Smooth muscle cell (in vitro differentiated cells): ENCODE results near the gene SYNPO2. TPM values are rescaled to one million over a fixed set of nuclear protein-coding genes. Genes with fewer than 3 reads are reported as not detected.
A peak's percentile ranks its signal among the peaks of the same experiment; 100 is the strongest.

Source experiments
- DNase-seq: peaks from one replicate; lab custom pipeline; 2025; ENCODE audit not compliant: unreplicated experiment; lab: John Stamatoyannopoulos, UW
- H2AFZ ChIP-seq: fragments of 200-600 bp; sonication (generic); 2 replicates; pipeline ENCODE4 v1.6.0; 2016; ENCODE audit warnings: antibody characterized with exemption, low read depth, mild to moderate bottlenecking
- H3F3A ChIP-seq: fragments of 200-600 bp; sonication (generic); 2 replicates; pipeline ENCODE4 v1.6.0; 2017; ENCODE audit warnings: antibody characterized with exemption, low read depth
- H3K27ac ChIP-seq: fragments of 200-600 bp; sonication (generic); 2 replicates; pipeline ENCODE4 v1.5.1; 2016; ENCODE audit warnings: low read depth, mild to moderate bottlenecking
- H3K27me3 ChIP-seq: fragments of 200-600 bp; sonication (generic); 2 replicates; pipeline ENCODE4 v1.6.1; 2016; ENCODE audit warnings: low read depth, mild to moderate bottlenecking
- H3K36me3 ChIP-seq: fragments of 200-600 bp; sonication (generic); 2 replicates; pipeline ENCODE4 v1.5.1; 2016; ENCODE audit warnings: low read depth
- H3K4me1 ChIP-seq: fragments of 200-600 bp; sonication (generic); 2 replicates; pipeline ENCODE4 v1.5.1; 2016; ENCODE audit warnings: low read depth
- H3K4me2 ChIP-seq: fragments of 200-600 bp; sonication (generic); 2 replicates; pipeline ENCODE4 v1.6.0; 2016; ENCODE audit warnings: mild to moderate bottlenecking
- H3K4me3 ChIP-seq: fragments of 200-600 bp; sonication (generic); 2 replicates; pipeline ENCODE4 v1.5.1; 2016; ENCODE audit warnings: mild to moderate bottlenecking
- H3K79me2 ChIP-seq: fragments of 200-600 bp; sonication (generic); 2 replicates; pipeline ENCODE4 v1.6.0; 2016; ENCODE audit warnings: low read depth, mild to moderate bottlenecking
- H3K9ac ChIP-seq: fragments of 200-600 bp; sonication (generic); 2 replicates; pipeline ENCODE4 v1.6.0; 2016; ENCODE audit warnings: low read depth
- H3K9me3 ChIP-seq: fragments of 200-600 bp; sonication (generic); replicated peaks from 2 replicates; pipeline ENCODE4 v1.5.1; 2016; ENCODE audit warnings: low read depth
- H4K20me1 ChIP-seq: fragments of 200-600 bp; sonication (generic); 2 replicates; pipeline ENCODE4 v1.6.0; 2016; ENCODE audit warnings: low read depth
- WGBS: methylation state at CpG from one replicate; pipeline ENCODE4 v1.1.7; 2016; ENCODE audit warnings: low lambda C conversion rate; 5-methylcytosine and 5-hydroxymethylcytosine counted together
- polyA plus RNA-seq: library from polyadenylated mRNA; unstranded; fragments of >200 nt; fragmentation: Nextera tagmentation; extraction: Ambion mirVana; gene quantifications from 2 replicates; pipeline ENCODE4 v1.2.1, GENCODE V29; 2016
- total RNA-seq: library from RNA; depleted of rRNA; stranded (reverse); fragments of >200 nt; gene quantifications from 2 replicates; pipeline ENCODE4 v1.2.3, GENCODE V29; 2014
- TF ChIP-seq, protein P1 (sequence below): fragments of 200-600 bp; sonication (generic); IDR thresholded peaks from 2 replicates; pipeline ENCODE4 v1.5.1; 2017; ENCODE audit warnings: borderline replicate concordance, mild to moderate bottlenecking, antibody characterized with exemption; ENCODE audit not compliant: insufficient read depth, poor library complexity, severe bottlenecking

Gene SYNPO2
- total and polyA plus RNA-seq, 2 experiments from 2014 or later = 0.08 to 4.5 TPM

GRCh38 chr4:118953276-118953675 is 64.6 kb downstream of the SYNPO2 start:
- H4K20me1 ChIP-seq = no peaks in the 10 kb centered on the region
- H3K4me3 ChIP-seq = no peak overlapping the region
- no peak overlapping the region for H3K27ac ChIP-seq
- TF ChIP-seq, protein P1, sequence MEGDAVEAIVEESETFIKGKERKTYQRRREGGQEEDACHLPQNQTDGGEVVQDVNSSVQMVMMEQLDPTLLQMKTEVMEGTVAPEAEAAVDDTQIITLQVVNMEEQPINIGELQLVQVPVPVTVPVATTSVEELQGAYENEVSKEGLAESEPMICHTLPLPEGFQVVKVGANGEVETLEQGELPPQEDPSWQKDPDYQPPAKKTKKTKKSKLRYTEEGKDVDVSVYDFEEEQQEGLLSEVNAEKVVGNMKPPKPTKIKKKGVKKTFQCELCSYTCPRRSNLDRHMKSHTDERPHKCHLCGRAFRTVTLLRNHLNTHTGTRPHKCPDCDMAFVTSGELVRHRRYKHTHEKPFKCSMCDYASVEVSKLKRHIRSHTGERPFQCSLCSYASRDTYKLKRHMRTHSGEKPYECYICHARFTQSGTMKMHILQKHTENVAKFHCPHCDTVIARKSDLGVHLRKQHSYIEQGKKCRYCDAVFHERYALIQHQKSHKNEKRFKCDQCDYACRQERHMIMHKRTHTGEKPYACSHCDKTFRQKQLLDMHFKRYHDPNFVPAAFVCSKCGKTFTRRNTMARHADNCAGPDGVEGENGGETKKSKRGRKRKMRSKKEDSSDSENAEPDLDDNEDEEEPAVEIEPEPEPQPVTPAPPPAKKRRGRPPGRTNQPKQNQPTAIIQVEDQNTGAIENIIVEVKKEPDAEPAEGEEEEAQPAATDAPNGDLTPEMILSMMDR = no peak
- DNase-seq = no peak
- H3K27me3 ChIP-seq = no peaks in the 10 kb centered on the region
- H3K9me3 ChIP-seq = no peaks in the 10 kb centered on the region
- no peak overlapping the region for H3K9ac ChIP-seq
- H3K79me2 ChIP-seq = no peaks in the 10 kb centered on the region
- no peaks in the 10 kb centered on the region for H3K4me1 ChIP-seq
- H3F3A ChIP-seq = no peaks in the 10 kb centered on the region
- no peaks in the 10 kb centered on the region for H3K36me3 ChIP-seq
- no peak overlapping the region for H3K4me2 ChIP-seq
- H2AFZ ChIP-seq = no peak overlapping the region
- WGBS = 41% methylated on average over 4 of the region's 4 CpGs

DNA sequence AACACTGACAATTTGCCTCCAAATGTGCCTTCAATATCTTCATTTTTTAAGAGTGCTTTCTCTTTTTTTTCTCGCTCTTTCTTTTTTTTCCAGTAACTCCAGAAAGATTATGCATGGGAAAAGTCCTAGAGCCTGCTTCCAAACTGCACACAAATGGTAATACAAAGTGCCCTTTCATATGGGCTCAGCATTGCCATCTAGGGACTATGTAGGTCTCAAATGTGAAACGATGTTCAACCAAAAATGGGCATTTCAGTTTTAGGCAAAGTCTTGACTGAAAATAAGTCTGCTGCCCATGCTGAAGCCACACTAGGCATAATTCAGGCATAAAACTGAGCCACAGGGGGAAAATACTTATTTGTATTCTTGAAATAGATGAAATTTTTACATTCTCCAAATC is 65.6 kb downstream of the SYNPO2 start:
- H3F3A ChIP-seq = no peaks in the 10 kb centered on the region
- H3K4me2 ChIP-seq = no peak overlapping the region
- no peak overlapping the region for H3K9ac ChIP-seq
- no peaks in the 10 kb centered on the region for H3K27me3 ChIP-seq
- no peak overlapping the region for H3K4me3 ChIP-seq
- H2AFZ ChIP-seq = no peak overlapping the region
- DNase-seq = no peak
- TF ChIP-seq, protein P1 = peak; percentile 16
- no peaks in the 10 kb centered on the region for H4K20me1 ChIP-seq
- no peaks in the 10 kb centered on the region for H3K79me2 ChIP-seq
- WGBS = 71% methylated on average over 2 of the region's 2 CpGs
- H3K4me1 ChIP-seq = no peaks in the 10 kb centered on the region
- no peaks in the 10 kb centered on the region for H3K9me3 ChIP-seq
- no peaks in the 10 kb centered on the region for H3K36me3 ChIP-seq
- H3K27ac ChIP-seq = no peak overlapping the region

DNA sequence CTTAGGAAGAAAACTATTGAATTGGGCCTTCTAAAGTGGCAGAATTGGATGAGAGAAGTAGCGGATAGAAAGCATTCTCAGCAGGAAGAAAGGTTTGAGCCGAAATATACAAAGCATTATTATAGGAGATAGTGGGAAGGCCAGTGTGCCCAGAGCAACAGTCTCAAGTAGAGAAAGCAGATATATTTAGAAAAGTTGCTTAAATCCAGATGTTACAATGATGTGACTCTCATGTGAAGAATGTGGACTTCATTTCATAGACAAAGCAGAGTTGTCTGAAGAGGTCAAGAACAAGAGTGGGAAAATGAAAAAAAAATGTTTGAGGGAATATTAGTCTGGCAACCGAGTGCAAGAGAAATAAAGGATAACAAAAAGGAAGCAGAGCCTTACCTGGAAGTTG is 66.9 kb downstream of the SYNPO2 start:
- Histone ChIP-seq H4K20me1 (no peaks in the 10 kb centered on the region), H3K9me3 (no peaks in the 10 kb centered on the region), H3K27ac (peak overlapping the region; percentile 21), H2AFZ (peak overlapping the region; percentile 14), H3F3A (no peaks in the 10 kb centered on the region), H3K9ac (no peak overlapping the region), H3K4me1 (no peaks in the 10 kb centered on the region), H3K4me2 (peak overlapping the region; percentile 62), H3K79me2 (no peaks in the 10 kb centered on the region), H3K27me3 (no peaks in the 10 kb centered on the region), H3K4me3 (no peak overlapping the region), H3K36me3 (no peaks in the 10 kb centered on the region)
- no peak for DNase-seq
- TF ChIP-seq, protein P1 = no peak
- WGBS = 78% methylated on average over 3 of the region's 3 CpGs

DNA sequence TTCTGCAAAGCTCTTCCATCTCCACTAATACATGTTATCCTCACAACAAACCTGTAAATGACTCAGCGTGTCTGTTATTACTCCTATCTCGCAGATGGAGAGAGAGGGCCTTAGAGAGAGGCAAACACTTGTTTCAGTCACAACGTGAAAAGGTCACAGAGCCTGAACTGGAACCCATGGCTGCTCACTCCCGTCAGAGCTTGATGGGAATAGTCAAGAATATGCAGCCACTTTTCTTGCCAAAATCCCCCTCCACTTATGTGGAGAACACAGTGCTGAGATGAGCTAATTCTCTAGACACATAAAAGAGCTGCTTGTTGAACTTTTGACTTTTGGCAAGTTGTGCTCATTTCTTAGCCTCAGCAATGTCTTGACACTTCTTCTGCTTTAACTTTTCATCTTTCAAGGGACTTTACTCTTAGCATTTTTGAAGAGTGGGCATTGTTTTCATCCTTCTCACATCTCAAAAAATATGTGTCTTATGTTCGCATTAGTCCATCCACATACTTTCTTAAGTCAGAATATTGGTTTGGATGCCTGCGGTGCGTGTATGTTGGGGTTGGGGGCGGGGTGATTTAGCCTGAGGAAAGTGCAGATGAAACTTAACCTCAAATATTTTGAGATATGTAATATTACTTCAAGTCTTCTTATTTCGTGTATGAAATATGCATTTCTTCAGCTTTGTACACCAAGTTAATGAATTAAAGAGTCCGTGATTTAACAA is 69.2 kb downstream of the SYNPO2 start:
- no peaks in the 10 kb centered on the region for H4K20me1 ChIP-seq
- no peak overlapping the region for H3K4me3 ChIP-seq
- no peak for DNase-seq
- H3K27me3 ChIP-seq = no peaks in the 10 kb centered on the region
- H3K4me2 ChIP-seq = no peak overlapping the region
- TF ChIP-seq, protein P1 = no peak
- H3K36me3 ChIP-seq = no peaks in the 10 kb centered on the region
- H3F3A ChIP-seq = no peaks in the 10 kb centered on the region
- WGBS = 75% methylated on average over 10 of the region's 10 CpGs
- no peaks in the 10 kb centered on the region for H3K9me3 ChIP-seq
- H3K4me1 ChIP-seq = no peaks in the 10 kb centered on the region
- no peak overlapping the region for H3K9ac ChIP-seq
- H2AFZ ChIP-seq = no peak overlapping the region
- H3K79me2 ChIP-seq = no peaks in the 10 kb centered on the region
- no peak overlapping the region for H3K27ac ChIP-seq
